Neural progenitor cell (in vitro differentiated cells): ENCODE measurements around the gene IQSEC1. TPM values are rescaled to one million over a fixed set of nuclear protein-coding genes. Genes with fewer than 3 reads are reported as not detected.

Experiments
- DNase-seq: peaks from one replicate; pipeline ENCODE4 v3.0.0-alpha.2; 2016; ENCODE audit warnings: low spot score
- H2AFZ ChIP-seq: fragments of 200-600 bp; sonication (generic); replicated peaks from 2 replicates; pipeline ENCODE4 v1.6.1; 2016; ENCODE audit warnings: antibody characterized with exemption
- H3F3A ChIP-seq: fragments of 200-600 bp; sonication (generic); 2 replicates; pipeline ENCODE4 v1.6.1; 2016; ENCODE audit warnings: antibody characterized with exemption, low read depth
- H3K27ac ChIP-seq: fragments of 200-600 bp; sonication (generic); 2 replicates; pipeline ENCODE4 v1.5.1; 2016; ENCODE audit warnings: mild to moderate bottlenecking
- H3K27me3 ChIP-seq: fragments of 200-600 bp; sonication (generic); 2 replicates; pipeline ENCODE4 v1.6.1; 2016; ENCODE audit warnings: mild to moderate bottlenecking, moderate library complexity
- H3K36me3 ChIP-seq: fragments of 200-600 bp; sonication (generic); 2 replicates; pipeline ENCODE4 v1.5.1; 2016
- H3K4me1 ChIP-seq: fragments of 200-600 bp; sonication (generic); 2 replicates; pipeline ENCODE4 v1.6.1; 2016; ENCODE audit warnings: mixed run types
- H3K4me2 ChIP-seq: fragments of 200-600 bp; sonication (generic); 2 replicates; pipeline ENCODE4 v1.6.1; 2016
- H3K4me3 ChIP-seq: fragments of 200-600 bp; sonication (generic); 2 replicates; pipeline ENCODE4 v1.5.1; 2016
- H3K79me2 ChIP-seq: fragments of 200-600 bp; sonication (generic); 2 replicates; pipeline ENCODE4 v1.6.1; 2016; ENCODE audit warnings: low read depth
- H3K9ac ChIP-seq: fragments of 200-600 bp; sonication (generic); 2 replicates; pipeline ENCODE4 v1.6.1; 2016
- H3K9me3 ChIP-seq: fragments of 200-600 bp; sonication (generic); 2 replicates; pipeline ENCODE4 v1.5.1; 2016; ENCODE audit warnings: low read depth
- H4K20me1 ChIP-seq: fragments of 200-600 bp; sonication (generic); 2 replicates; pipeline ENCODE4 v1.6.1; 2016; ENCODE audit warnings: low read depth
- H3K27ac Mint-ChIP-seq: 3 replicates; pipeline ENCODE4 v1.8.0; 2021; ENCODE audit warnings: mixed read lengths
- H3K27me3 Mint-ChIP-seq: 2 replicates; pipeline ENCODE4 v1.8.0; 2022; ENCODE audit warnings: low read depth, mild to moderate bottlenecking, inconsistent platforms, moderate library complexity, mixed read lengths; ENCODE audit not compliant: insufficient read depth
- H3K36me3 Mint-ChIP-seq: 3 replicates; pipeline ENCODE4 v1.8.0; 2021; ENCODE audit warnings: mixed read lengths
- H3K4me1 Mint-ChIP-seq: 3 replicates; pipeline ENCODE4 v1.8.0; 2021; ENCODE audit warnings: mixed read lengths
- H3K4me3 Mint-ChIP-seq: 3 replicates; pipeline ENCODE4 v1.8.0; 2021; ENCODE audit warnings: mild to moderate bottlenecking, moderate library complexity, mixed read lengths
- H3K9me3 Mint-ChIP-seq: 3 replicates; pipeline ENCODE4 v1.8.0; 2020; ENCODE audit warnings: mixed read lengths
- EZH2 ChIP-seq: fragments of 200-600 bp; sonication (generic); IDR thresholded peaks from 2 replicates; pipeline ENCODE4 v1.6.1; 2017; ENCODE audit warnings: antibody characterized with exemption, mild to moderate bottlenecking, moderate library complexity
- EZH2phosphoT487 ChIP-seq: fragments of 200-600 bp; sonication (generic); IDR thresholded peaks from 2 replicates; pipeline ENCODE4 v1.6.1; 2017; ENCODE audit warnings: antibody characterized with exemption
- total RNA-seq: library from RNA; depleted of rRNA; stranded (reverse); fragments of >200 nt; gene quantifications from 2 replicates; pipeline ENCODE4 v1.2.3, GENCODE V29; 2015; ENCODE audit warnings: low replicate concordance
- TF ChIP-seq, protein P1 (sequence below): fragments of 200-600 bp; sonication (generic); IDR thresholded peaks from 2 replicates; pipeline ENCODE4 v1.5.1; 2017; ENCODE audit warnings: antibody characterized with exemption, mild to moderate bottlenecking

IQSEC1 gene
- total RNA-seq, 1 donor from 2014 or later: 8.9 TPM

DNA sequence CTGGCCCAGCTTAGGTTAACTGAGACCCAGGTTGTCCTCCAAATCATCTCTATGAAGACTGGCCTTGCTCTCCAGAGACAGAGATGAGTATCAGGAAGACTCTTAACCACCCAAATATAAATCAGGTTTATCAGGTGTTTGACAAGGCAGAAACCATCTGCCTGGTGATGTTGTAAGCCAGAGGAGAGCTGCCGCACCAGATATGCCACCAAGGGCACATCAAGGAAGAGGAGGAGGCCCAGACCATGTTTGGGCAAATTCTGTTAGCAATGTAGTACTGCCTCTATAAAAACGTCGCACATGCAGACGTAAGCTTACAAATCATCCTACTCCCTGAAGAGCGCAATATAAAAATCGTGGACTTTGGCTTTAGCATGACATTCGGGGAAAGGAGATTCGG, 210.8 kb downstream of the IQSEC1 start:
- H3K4me1 ChIP-seq: no peaks in the 10 kb centered on the region
- no peaks in the 10 kb centered on the region for H3K27me3 ChIP-seq
- Mint-ChIP-seq H3K4me3 (no peak overlapping the region), H3K27me3 (peaks cover 12% of the 10 kb centered on the region), H3K9me3 (peaks cover 9% of the 10 kb centered on the region), H3K36me3 (peaks cover 2% of the 10 kb centered on the region), H3K27ac (no peak overlapping the region), H3K4me1 (no peaks in the 10 kb centered on the region)
- no peak for DNase-seq
- no peak for TF ChIP-seq EZH2phosphoT487
- no peak for TF ChIP-seq EZH2
- TF ChIP-seq, protein P1, sequence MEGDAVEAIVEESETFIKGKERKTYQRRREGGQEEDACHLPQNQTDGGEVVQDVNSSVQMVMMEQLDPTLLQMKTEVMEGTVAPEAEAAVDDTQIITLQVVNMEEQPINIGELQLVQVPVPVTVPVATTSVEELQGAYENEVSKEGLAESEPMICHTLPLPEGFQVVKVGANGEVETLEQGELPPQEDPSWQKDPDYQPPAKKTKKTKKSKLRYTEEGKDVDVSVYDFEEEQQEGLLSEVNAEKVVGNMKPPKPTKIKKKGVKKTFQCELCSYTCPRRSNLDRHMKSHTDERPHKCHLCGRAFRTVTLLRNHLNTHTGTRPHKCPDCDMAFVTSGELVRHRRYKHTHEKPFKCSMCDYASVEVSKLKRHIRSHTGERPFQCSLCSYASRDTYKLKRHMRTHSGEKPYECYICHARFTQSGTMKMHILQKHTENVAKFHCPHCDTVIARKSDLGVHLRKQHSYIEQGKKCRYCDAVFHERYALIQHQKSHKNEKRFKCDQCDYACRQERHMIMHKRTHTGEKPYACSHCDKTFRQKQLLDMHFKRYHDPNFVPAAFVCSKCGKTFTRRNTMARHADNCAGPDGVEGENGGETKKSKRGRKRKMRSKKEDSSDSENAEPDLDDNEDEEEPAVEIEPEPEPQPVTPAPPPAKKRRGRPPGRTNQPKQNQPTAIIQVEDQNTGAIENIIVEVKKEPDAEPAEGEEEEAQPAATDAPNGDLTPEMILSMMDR: no peak
- H3K9ac ChIP-seq: no peak overlapping the region
- no peaks in the 10 kb centered on the region for H3K79me2 ChIP-seq
- H3F3A ChIP-seq: no peaks in the 10 kb centered on the region
- H3K4me2 ChIP-seq: no peak overlapping the region
- H2AFZ ChIP-seq: no peak overlapping the region
- no peaks in the 10 kb centered on the region for H4K20me1 ChIP-seq
- no peaks in the 10 kb centered on the region for H3K9me3 ChIP-seq
- no peak overlapping the region for H3K4me3 ChIP-seq
- H3K36me3 ChIP-seq: no peaks in the 10 kb centered on the region
- no peak overlapping the region for H3K27ac ChIP-seq

DNA sequence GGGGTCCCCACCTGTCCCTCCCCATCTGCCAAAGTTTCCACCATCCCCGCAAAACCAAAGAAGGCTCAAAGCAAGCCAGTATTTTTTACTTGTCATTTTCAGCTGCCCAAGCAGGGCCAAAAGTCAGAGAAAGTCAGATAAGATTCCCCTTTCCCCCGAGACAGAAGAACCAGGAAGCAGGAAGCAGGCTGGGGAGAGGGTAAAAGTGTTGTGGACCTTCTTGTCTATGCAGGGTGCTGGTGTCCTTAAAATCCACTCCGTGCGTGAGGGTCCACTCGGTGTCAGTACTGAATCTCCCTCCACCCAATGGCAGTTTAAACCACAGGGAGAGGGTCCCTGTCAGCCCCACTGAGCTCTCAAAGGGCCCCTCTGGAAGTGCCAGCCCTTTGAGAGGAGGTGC, 211.6 kb downstream of the IQSEC1 start:
- no peak overlapping the region for H3K27ac ChIP-seq
- Mint-ChIP-seq H3K27ac (no peak overlapping the region), H3K27me3 (peaks cover 13% of the 10 kb centered on the region), H3K36me3 (peaks cover 2% of the 10 kb centered on the region), H3K4me3 (no peak overlapping the region), H3K9me3 (peaks cover 9% of the 10 kb centered on the region), H3K4me1 (no peaks in the 10 kb centered on the region)
- DNase-seq: no peak
- H4K20me1 ChIP-seq: no peaks in the 10 kb centered on the region
- no peak overlapping the region for H3K9ac ChIP-seq
- no peak overlapping the region for H3K4me3 ChIP-seq
- no peaks in the 10 kb centered on the region for H3K27me3 ChIP-seq
- no peaks in the 10 kb centered on the region for H3K79me2 ChIP-seq
- H3K36me3 ChIP-seq: no peaks in the 10 kb centered on the region
- H3F3A ChIP-seq: no peaks in the 10 kb centered on the region
- no peak for TF ChIP-seq EZH2
- TF ChIP-seq, protein P1: no peak
- no peak for TF ChIP-seq EZH2phosphoT487
- H3K9me3 ChIP-seq: no peaks in the 10 kb centered on the region
- no peak overlapping the region for H2AFZ ChIP-seq
- H3K4me2 ChIP-seq: no peak overlapping the region
- no peaks in the 10 kb centered on the region for H3K4me1 ChIP-seq

DNA sequence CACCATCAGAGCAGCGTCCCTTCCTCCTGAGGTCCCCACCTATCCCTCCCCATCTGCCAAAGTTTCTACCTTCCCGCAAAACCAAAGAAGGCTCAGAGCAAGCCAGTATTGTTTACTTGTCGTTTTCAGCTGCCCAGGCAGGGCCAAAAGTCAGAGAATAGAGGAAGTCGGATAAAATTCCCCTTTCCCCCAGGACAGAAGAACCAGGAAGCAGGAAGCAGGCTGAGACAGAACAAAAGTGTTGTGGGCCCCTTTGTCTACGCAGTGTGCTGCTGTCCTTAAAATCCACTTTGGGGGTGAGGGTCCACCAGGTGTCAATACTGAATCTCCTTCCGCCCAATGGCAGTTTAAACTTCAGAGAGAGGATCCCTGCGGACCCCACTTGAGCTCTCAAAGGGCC, 213.4 kb downstream of the IQSEC1 start:
- Histone ChIP-seq H2AFZ (no peak overlapping the region), H4K20me1 (no peaks in the 10 kb centered on the region), H3K9me3 (no peaks in the 10 kb centered on the region), H3K79me2 (no peaks in the 10 kb centered on the region), H3K4me3 (no peak overlapping the region), H3K4me2 (no peak overlapping the region), H3K4me1 (no peaks in the 10 kb centered on the region), H3K9ac (no peak overlapping the region), H3F3A (no peaks in the 10 kb centered on the region), H3K36me3 (no peaks in the 10 kb centered on the region), H3K27me3 (no peaks in the 10 kb centered on the region), H3K27ac (no peak overlapping the region)
- Mint-ChIP-seq H3K27me3 (peaks cover 8% of the 10 kb centered on the region), H3K4me3 (no peak overlapping the region), H3K4me1 (no peaks in the 10 kb centered on the region), H3K27ac (no peak overlapping the region), H3K9me3 (peaks cover 2% of the 10 kb centered on the region), H3K36me3 (no peaks in the 10 kb centered on the region)
- no peak for DNase-seq
- TF ChIP-seq EZH2phosphoT487 (no peak), EZH2 (no peak)
- TF ChIP-seq, protein P1: no peak

DNA sequence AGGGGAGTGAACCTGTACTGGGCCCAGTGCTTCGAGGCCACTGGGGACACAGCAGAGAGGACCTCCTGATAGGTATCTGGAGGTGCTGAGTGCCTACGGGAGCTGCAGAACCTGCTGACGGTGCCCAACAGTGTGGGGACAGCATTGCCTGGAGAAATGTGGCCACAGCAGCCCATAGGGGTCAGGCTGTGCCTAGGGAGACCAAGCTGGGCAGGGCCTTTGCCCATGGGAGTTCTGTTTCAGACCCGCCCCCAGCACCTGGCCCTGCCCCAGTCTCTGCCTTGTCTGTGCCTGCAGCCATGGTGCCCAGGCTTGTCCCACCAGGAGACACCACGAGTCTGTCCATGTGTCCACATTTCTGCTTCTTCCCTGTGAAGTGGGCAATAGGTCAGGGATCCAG, 216.6 kb downstream of the IQSEC1 start:
- Histone ChIP-seq H3K79me2 (no peaks in the 10 kb centered on the region), H3K4me3 (no peak overlapping the region), H3K4me1 (no peaks in the 10 kb centered on the region), H3K36me3 (no peaks in the 10 kb centered on the region), H3K27ac (no peak overlapping the region), H3F3A (no peaks in the 10 kb centered on the region), H3K9ac (no peak overlapping the region), H4K20me1 (no peaks in the 10 kb centered on the region), H2AFZ (peak overlapping the region; percentile 26), H3K9me3 (no peaks in the 10 kb centered on the region), H3K27me3 (no peaks in the 10 kb centered on the region), H3K4me2 (no peak overlapping the region)
- no peak for TF ChIP-seq EZH2
- TF ChIP-seq EZH2phosphoT487: no peak
- TF ChIP-seq, protein P1: no peak
- DNase-seq: no peak
- Mint-ChIP-seq H3K36me3 (no peaks in the 10 kb centered on the region), H3K4me3 (no peak overlapping the region), H3K9me3 (no peaks in the 10 kb centered on the region), H3K4me1 (no peaks in the 10 kb centered on the region), H3K27ac (no peak overlapping the region), H3K27me3 (peaks cover 7% of the 10 kb centered on the region)
